GM19467 (cell line): Measurements from ENCODE around the gene UBE2J1.
A peak's percentile ranks its signal among the peaks of the same experiment; 100 is the strongest.
"Not testable (repeated sequence)": the region's sequence is repeated elsewhere in the genome, so short reads cannot be mapped to it uniquely, and the experiment has no call there.

ENCODE experiments used
- ATAC-seq: cut with Tn5 transposase; IDR thresholded peaks from one replicate; pipeline ENCODE4 v1.9.1; 2021; ENCODE audit warnings: mild to moderate bottlenecking, moderate library complexity; ENCODE audit not compliant: unreplicated experiment

UBE2J1 gene

GRCh38 chr6:89321131-89321970 lies 31.2 kb downstream of the UBE2J1 start:
- ATAC-seq, result no peak

GRCh38 chr6:89320012-89320559 lies 32.4 kb downstream of the UBE2J1 start:
- no peak for ATAC-seq

GRCh38 chr6:89317067-89317466 lies 35.5 kb downstream of the UBE2J1 start:
- ATAC-seq, result no peak

- no peak for ATAC-seq
Measured at GRCh38 chr6:89315249-89315885, 37.2 kb downstream of the UBE2J1 start, which contains the start of gene GABRR2. GABRR2 (minus strand) TSS chr6:89315299; CDS start chr6:89315165, 134 bp downstream.

- ATAC-seq, result no peak
Measured at GRCh38 chr6:89314692-89315091, 37.8 kb downstream of the UBE2J1 start.

- no peak for ATAC-seq
Measured at GRCh38 chr6:89313006-89313405, 39.5 kb downstream of the UBE2J1 start.

GRCh38 chr6:89311853-89312531 lies 40.5 kb downstream of the UBE2J1 start:
- ATAC-seq, result no peak

- ATAC-seq, result no peak
Measured at GRCh38 chr6:89311530-89311852, 41.0 kb downstream of the UBE2J1 start.

- ATAC-seq, result no peak
Measured at GRCh38 chr6:89310929-89311328, 41.6 kb downstream of the UBE2J1 start.

GRCh38 chr6:89308525-89309395 lies 43.8 kb downstream of the UBE2J1 start:
- no peak for ATAC-seq

- ATAC-seq, result not testable (repeated sequence)
Measured at GRCh38 chr6:89304517-89304916, 48.0 kb downstream of the UBE2J1 start.

GRCh38 chr6:89302936-89303335 lies 49.6 kb downstream of the UBE2J1 start:
- no peak for ATAC-seq

GRCh38 chr6:89302195-89302770 lies 50.2 kb downstream of the UBE2J1 start:
- no peak for ATAC-seq

GRCh38 chr6:89301586-89302194 lies 50.8 kb downstream of the UBE2J1 start:
- ATAC-seq, result no peak

GRCh38 chr6:89299466-89299850 lies 53.1 kb downstream of the UBE2J1 start:
- no peak for ATAC-seq

GRCh38 chr6:89298680-89299465 lies 53.6 kb downstream of the UBE2J1 start:
- no peak for ATAC-seq

- ATAC-seq, result peak; percentile 88
Measured at GRCh38 chr6:89297695-89298351, 54.7 kb downstream of the UBE2J1 start.

GRCh38 chr6:89295981-89296380 lies 56.5 kb downstream of the UBE2J1 start:
- ATAC-seq, result no peak
